ENCODE measurements around the gene RBP3. TPM values are rescaled to one million over a fixed set of nuclear protein-coding genes. Genes with fewer than 3 reads are reported as not detected.

RBP3 gene
- total RNA-seq, 1 experiment from 2014 or later, result not detected

DNA sequence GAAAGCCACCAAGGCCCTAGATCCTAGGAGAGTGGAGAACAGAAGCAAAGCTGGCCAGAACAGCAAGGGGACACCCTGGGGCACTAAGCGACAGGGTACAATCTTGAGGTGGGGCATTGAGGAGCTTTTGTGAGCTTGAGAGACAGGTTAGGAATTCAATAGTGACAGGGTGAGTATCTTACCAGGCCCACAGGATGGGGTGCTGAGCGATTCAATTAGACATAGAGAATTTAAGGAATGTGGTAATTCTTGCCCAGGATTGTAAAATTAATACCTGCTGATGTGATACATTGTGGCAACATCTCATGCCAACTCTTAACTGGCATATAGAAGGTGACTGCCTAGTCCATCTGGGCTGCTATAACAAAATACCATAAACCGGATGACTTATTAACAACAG, 14.0 kb downstream of the RBP3 start:
- Histone ChIP-seq H3K27me3 (replicated peaks) (no peaks in the 10 kb centered on the region), H3K9me3 (replicated peaks) (no peaks in the 10 kb centered on the region), H3K4me1 (replicated peaks) (no peaks in the 10 kb centered on the region), H3K36me3 (no peaks in the 10 kb centered on the region), H3K27ac (no peak overlapping the region), H3K4me3 (no peak overlapping the region)
- DNase-seq (ENCODE audit: low read depth in 1 of 2, low spot score in 2 of 2), result no peak

DNA sequence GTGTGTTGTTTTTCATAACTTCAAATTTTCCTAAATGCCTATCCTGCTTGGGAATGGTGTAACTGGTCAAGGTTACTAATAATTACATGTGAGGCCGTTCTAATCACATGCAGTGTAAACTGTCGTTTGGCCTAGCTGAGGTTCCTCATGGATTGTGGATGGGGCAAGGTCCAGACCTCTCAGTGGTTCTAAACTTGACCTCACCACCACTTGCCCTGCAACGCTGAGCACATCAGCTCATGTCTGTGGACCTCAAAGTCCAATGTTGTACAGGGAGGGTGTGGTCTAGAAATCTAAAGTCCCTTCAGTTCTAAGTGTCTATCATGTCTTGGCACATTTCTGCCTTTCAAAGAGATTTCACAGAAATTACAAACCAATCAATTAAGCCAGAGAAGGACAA, 15.6 kb downstream of the RBP3 start:
- Histone ChIP-seq H3K4me1 (replicated peaks) (no peaks in the 10 kb centered on the region), H3K27me3 (replicated peaks) (no peaks in the 10 kb centered on the region), H3K27ac (no peak overlapping the region), H3K9me3 (replicated peaks) (no peaks in the 10 kb centered on the region), H3K4me3 (no peak overlapping the region), H3K36me3 (no peaks in the 10 kb centered on the region)
- no peak for DNase-seq (ENCODE audit: low read depth in 1 of 2, low spot score in 2 of 2)

DNA sequence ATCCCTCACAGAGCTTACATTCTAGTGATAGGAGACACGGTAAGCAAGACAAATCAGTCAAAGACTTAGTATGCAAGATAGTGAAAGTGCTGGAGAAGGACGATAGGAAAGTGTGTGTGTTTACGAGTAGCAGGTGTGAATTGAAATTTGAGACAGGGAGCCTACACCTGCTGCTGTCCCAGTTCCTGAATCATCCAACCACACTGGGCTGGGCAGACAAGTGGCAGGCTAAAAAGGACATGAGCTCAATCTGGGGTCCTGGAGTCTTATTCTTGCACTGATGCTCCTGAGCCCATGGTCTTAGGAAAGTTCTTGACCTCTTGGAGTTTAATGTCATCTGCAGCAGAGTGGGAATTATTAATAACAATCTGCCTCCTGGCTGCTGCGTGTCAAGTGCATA, 16.2 kb downstream of the RBP3 start:
- H3K36me3 ChIP-seq, result no peaks in the 10 kb centered on the region
- H3K27me3 ChIP-seq (replicated peaks), result no peaks in the 10 kb centered on the region
- DNase-seq (ENCODE audit: low read depth in 1 of 2, low spot score in 2 of 2), result no peak
- H3K9me3 ChIP-seq (replicated peaks), result no peaks in the 10 kb centered on the region
- no peaks in the 10 kb centered on the region for H3K4me1 ChIP-seq (replicated peaks)
- H3K4me3 ChIP-seq, result no peak overlapping the region
- H3K27ac ChIP-seq, result no peak overlapping the region

DNA sequence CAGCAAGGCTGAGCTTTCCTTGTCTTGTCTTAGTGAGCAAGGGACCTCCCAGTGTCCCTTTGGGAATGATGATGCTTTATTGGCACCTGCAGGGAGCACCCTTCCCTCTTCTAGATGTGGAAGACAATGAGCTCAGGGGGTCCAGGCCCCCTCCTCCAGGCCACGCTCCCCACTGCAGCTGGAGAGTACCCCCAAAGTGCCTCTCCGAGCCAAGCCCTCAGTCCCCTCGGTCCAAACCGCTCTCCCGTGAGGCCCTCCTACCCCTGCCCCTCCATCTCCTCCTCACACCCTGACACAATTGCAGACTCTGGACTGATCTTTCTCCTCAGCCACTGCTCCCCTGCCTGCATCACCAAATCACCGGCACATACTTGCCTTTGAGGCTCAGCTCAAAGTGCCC, 16.7 kb downstream of the RBP3 start:
- DNase-seq (ENCODE audit: low read depth in 1 of 2, low spot score in 2 of 2), result no peak
- H3K27ac ChIP-seq, result no peak overlapping the region
- no peaks in the 10 kb centered on the region for H3K36me3 ChIP-seq
- no peak overlapping the region for H3K4me3 ChIP-seq
- H3K9me3 ChIP-seq (replicated peaks), result no peaks in the 10 kb centered on the region
- H3K4me1 ChIP-seq (replicated peaks), result no peaks in the 10 kb centered on the region
- no peaks in the 10 kb centered on the region for H3K27me3 ChIP-seq (replicated peaks)

DNA sequence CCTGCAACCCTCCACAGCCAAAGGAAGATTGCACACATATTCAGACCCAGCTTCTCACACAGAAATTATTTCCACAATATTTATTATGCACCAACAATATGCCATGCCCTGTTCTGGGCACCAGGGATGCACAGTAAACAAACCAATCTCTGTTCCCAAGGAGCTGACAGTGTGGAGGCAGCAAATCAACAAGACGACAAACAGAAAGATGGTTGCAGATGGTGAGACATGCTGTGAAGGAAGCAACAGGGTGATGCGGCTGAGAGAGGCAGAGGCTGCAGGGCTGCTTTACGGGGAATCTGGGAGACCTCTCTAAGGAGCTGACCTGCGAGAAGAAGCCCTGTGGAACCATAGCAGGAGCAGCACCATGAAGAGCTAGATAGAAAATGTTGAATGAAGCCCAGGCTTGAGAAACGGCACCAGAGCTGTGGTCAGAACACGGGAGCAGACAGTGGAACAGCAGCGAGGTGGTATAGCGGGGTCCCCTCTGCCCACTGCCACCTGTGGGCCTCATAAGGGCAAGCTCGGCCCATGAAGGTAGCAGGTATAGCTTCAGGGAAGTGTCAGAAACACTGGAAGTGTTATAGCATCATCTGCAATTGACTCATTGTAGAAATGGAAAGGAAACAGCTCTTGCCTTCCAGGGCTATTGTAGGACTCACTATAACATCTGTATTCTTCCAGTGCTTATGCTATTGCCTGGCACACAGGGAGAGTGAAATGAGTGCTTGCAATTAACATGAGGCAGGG, 17.4 kb downstream of the RBP3 start:
- Histone ChIP-seq H3K9me3 (replicated peaks) (no peaks in the 10 kb centered on the region), H3K27me3 (replicated peaks) (no peaks in the 10 kb centered on the region), H3K27ac (no peak overlapping the region), H3K4me1 (replicated peaks) (no peaks in the 10 kb centered on the region), H3K4me3 (no peak overlapping the region), H3K36me3 (no peaks in the 10 kb centered on the region)
- DNase-seq (ENCODE audit: low read depth in 1 of 2, low spot score in 2 of 2), result no peak

DNA sequence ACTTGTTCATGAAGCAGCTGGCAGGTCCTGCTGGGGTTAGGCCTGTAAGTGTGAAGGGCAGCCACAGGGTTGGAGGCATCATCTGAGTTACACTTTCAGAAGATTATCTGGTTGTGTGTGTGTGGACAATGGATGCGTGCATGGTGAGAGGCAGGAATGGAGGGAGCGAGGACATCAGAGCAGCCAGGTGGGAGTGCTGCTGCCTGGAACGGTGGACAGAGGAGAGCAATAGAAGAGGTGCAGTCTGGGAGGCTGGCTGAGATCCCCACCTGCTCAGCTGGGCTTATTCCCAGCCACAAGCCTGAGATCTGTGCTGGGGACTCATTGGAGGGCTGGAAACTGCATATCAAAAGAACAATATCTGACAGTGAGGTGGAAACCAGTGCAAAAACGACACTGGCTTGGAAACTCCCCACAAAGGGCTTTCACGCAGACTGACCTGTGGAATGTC, 18.0 kb downstream of the RBP3 start:
- Histone ChIP-seq H3K27ac (no peak overlapping the region), H3K27me3 (replicated peaks) (no peaks in the 10 kb centered on the region), H3K9me3 (replicated peaks) (no peaks in the 10 kb centered on the region), H3K36me3 (no peaks in the 10 kb centered on the region), H3K4me1 (replicated peaks) (no peaks in the 10 kb centered on the region), H3K4me3 (no peak overlapping the region)
- no peak for DNase-seq (ENCODE audit: low read depth in 1 of 2, low spot score in 2 of 2)

DNA sequence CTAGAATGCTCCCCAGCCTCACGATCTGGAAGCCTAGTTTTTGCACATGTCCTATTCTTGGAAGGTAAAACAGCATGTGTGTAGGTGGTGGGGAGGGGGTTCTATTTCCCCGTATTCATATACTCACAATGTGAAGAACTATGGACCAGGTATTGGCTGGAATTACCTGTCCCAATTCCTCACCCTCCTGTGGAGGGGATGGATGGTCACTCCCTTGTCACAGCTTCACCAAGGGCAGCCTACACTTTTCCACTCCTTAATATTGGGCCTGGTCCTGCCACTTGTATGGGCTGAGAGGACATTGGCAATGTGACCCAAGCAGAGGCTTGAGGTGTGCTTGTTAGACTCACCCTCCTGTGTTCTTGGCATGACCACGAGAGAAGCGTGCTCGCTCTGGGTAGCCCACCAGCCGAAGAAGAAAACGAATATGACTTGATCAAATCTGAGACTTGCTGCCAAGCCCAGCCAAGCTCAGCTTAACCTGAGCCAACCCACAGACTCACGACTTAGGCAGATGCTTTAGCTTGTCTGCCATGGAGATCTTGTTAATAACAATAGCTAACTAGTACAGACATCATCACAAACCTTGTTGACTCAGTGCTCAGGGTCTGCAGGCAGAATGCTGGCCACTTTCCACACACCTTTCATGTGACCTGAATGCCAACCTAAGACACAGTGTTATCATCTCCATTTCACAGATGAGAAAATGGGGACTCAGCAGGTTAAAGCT, 18.7 kb downstream of the RBP3 start:
- H3K27ac ChIP-seq, result no peak overlapping the region
- H3K27me3 ChIP-seq (replicated peaks), result no peaks in the 10 kb centered on the region
- H3K9me3 ChIP-seq (replicated peaks), result no peaks in the 10 kb centered on the region

DNA sequence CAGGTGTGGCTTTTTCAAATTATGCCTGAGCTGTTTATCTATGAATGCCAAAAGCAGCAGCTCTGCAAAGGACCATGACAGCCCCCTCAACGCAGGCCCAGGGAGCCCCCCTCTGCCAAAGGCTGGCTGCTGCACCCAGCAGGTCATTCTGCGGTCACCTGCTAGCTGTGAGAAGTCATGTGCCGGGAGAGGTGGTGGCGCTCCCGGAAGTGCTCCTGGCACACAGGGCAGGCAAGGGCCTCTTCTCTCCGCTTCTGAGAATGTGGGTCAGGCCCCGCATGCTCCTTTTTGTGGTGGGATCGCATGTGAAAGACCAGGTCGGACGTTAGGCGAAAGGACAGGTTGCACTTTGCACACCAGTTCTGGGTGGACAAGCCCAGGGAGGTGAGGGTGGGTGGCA, 19.5 kb downstream of the RBP3 start:
- Histone ChIP-seq H3K9me3 (replicated peaks) (no peaks in the 10 kb centered on the region), H3K27me3 (replicated peaks) (no peaks in the 10 kb centered on the region), H3K36me3 (no peaks in the 10 kb centered on the region), H3K4me1 (replicated peaks) (no peaks in the 10 kb centered on the region), H3K27ac (no peak overlapping the region), H3K4me3 (no peak overlapping the region)
- DNase-seq (ENCODE audit: low read depth in 1 of 2, low spot score in 2 of 2), result no peak

More for the DNA sequence above, 18.7 kb downstream of the RBP3 start:
- no peaks in the 10 kb centered on the region for H3K4me1 ChIP-seq (replicated peaks)
- peak in 1 of 2 experiments; percentile 5 for DNase-seq (ENCODE audit: low read depth in 1 of 2, low spot score in 2 of 2)
- H3K36me3 ChIP-seq, result no peaks in the 10 kb centered on the region
- H3K4me3 ChIP-seq, result no peak overlapping the region

DNA sequence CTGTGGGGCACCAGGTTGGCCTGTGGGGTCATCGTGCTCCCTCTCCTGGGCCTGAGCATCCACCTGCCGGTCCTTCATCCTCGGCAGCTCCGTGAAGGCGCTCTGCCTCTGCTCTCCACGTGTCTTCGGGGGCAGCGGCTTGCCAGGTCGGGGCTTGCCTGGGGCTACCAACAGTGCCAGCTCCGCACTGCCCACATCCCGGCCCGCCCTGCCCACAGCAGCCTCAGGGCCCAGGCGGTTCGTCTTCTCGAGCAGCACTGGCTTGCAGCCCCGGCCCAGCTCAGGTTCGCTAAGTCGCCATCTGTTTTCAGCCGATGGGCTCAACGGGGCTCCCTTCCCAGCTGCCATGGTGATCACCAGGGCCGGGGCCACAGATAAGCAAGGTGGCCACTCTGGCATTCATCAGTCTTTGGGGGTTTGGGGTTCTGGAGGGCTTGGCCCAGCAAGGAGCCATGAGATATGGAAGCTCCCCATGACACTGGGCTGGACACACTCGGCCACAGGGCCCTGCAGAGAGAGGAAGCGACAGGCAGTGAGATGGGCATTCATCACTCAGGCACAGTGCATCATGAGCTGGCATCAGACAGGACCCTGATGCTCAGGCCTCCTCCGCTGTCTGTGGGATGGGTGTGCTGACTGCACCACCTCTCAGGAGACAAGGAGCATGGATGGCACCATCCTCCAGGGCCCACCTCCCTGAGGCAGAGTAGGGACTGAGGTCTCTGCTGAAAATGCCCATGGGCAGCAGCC, 20.4 kb downstream of the RBP3 start:
- H3K9me3 ChIP-seq (replicated peaks), result no peaks in the 10 kb centered on the region
- no peak for DNase-seq (ENCODE audit: low read depth in 1 of 2, low spot score in 2 of 2)
- H3K27me3 ChIP-seq (replicated peaks), result no peaks in the 10 kb centered on the region
- H3K4me3 ChIP-seq, result no peak overlapping the region
- no peaks in the 10 kb centered on the region for H3K4me1 ChIP-seq (replicated peaks)
- H3K27ac ChIP-seq, result no peak overlapping the region
- H3K36me3 ChIP-seq, result no peaks in the 10 kb centered on the region

DNA sequence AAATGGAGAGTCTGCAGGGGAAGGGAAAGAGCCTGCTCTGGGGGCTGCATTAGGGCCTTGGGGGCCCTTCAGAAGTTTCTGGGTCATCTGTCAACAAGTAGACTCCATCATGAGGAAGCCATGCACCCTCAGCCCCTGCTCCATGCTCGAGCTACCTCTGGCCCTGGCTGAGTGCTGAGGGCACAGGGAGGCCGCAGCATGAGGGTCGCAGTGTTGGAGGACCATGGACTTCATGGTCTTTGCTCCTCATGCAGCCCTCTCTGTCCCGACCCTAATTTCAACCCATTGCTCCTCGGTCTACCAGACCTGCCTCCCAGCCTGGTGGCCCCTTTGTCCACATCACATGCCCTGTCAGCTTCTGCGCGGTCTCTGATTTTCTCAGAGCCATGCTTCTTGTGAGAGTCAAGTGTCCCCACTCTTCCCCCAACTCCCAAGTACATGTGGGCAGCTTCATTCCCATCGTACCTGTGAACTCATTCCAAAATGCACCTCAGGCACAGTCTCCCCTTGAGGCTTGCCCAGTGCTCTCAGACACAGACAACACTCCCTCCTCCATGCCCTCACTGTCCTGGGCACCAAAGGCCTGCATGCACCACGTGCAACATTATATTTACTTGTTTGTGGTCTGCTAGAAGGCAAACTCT, 21.2 kb downstream of the RBP3 start:
- H3K4me3 ChIP-seq, result no peak overlapping the region
- no peaks in the 10 kb centered on the region for H3K9me3 ChIP-seq (replicated peaks)
- no peaks in the 10 kb centered on the region for H3K36me3 ChIP-seq
- peak in 1 of 2 experiments; percentile 30 for DNase-seq (ENCODE audit: low read depth in 1 of 2, low spot score in 2 of 2)
- H3K27ac ChIP-seq, result no peak overlapping the region
- H3K27me3 ChIP-seq (replicated peaks), result no peaks in the 10 kb centered on the region
- no peaks in the 10 kb centered on the region for H3K4me1 ChIP-seq (replicated peaks)

DNA sequence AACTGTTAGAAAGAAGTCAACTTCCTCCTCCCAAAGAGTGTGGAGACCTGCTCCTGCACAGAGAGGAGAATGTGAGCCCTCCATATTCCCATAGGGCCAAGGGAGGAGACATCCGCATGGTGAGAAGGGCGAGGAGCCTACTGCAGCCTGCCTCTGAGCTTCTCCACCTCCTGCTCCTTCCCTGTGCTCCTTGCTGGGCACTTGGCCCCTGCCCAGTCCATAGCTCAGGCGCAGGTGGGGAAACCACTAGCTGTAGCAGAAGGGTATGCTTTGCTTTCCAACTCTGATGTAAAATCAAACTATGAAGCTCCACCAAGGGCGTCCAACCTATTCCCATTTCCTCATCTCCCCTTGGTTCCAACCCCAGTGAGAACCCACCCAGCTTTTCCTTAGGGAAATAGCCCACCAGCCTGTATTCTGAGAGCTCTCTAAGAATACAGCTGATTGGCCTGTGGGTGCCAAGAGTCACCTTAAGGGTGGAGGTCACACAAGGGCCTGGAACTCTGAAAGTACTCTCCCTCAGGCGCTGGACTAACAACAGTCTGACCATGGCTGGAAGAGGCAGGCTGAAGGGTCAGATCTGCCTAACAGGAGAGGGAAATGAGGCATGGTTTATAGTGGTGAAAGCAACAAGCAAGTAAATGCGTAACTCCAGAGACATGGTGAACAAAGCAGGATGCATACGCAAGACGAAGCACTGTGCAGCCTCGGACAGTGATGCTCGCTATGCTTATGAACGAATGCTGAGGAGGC, 22.0 kb downstream of the RBP3 start:
- Histone ChIP-seq H3K27me3 (replicated peaks) (no peaks in the 10 kb centered on the region), H3K36me3 (no peaks in the 10 kb centered on the region), H3K4me1 (replicated peaks) (no peaks in the 10 kb centered on the region), H3K9me3 (replicated peaks) (no peaks in the 10 kb centered on the region), H3K4me3 (no peak overlapping the region), H3K27ac (no peak overlapping the region)
- peak in 1 of 2 experiments; percentile 20 for DNase-seq (ENCODE audit: low read depth in 1 of 2, low spot score in 2 of 2)

DNA sequence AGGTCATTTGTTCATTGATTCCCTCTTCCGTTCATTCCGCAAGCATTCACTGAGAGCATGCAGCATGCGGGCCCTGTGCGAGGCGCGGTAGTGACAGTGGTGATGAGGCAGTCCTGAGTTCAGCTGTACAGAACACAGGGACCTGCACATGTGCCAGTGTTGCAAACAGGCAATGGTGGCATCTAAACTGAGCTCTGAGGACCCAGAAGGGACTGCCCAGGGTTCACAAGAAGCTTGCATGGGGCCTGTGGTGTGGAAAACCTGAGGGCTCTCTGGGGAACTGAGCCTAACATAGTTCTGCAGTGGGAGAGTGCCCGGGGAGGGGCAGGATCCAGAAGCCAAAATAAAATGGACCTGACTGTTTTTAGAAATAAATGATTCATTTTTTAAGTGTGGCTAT, 22.7 kb downstream of the RBP3 start:
- Histone ChIP-seq H3K4me1 (replicated peaks) (no peaks in the 10 kb centered on the region), H3K27ac (no peak overlapping the region), H3K36me3 (no peaks in the 10 kb centered on the region), H3K4me3 (no peak overlapping the region), H3K27me3 (replicated peaks) (no peaks in the 10 kb centered on the region), H3K9me3 (replicated peaks) (no peaks in the 10 kb centered on the region)
- DNase-seq (ENCODE audit: low read depth in 1 of 2, low spot score in 2 of 2), result peak in 1 of 2 experiments; percentile 21

Measured in SJSA1 (cell line).